ENCODE data around the gene RPL27A. TPM values are rescaled to one million over a fixed set of nuclear protein-coding genes. Genes with fewer than 3 reads are reported as not detected.

Gene RPL27A
- total RNA-seq: 534 and 721 TPM in 2 replicates

DNA sequence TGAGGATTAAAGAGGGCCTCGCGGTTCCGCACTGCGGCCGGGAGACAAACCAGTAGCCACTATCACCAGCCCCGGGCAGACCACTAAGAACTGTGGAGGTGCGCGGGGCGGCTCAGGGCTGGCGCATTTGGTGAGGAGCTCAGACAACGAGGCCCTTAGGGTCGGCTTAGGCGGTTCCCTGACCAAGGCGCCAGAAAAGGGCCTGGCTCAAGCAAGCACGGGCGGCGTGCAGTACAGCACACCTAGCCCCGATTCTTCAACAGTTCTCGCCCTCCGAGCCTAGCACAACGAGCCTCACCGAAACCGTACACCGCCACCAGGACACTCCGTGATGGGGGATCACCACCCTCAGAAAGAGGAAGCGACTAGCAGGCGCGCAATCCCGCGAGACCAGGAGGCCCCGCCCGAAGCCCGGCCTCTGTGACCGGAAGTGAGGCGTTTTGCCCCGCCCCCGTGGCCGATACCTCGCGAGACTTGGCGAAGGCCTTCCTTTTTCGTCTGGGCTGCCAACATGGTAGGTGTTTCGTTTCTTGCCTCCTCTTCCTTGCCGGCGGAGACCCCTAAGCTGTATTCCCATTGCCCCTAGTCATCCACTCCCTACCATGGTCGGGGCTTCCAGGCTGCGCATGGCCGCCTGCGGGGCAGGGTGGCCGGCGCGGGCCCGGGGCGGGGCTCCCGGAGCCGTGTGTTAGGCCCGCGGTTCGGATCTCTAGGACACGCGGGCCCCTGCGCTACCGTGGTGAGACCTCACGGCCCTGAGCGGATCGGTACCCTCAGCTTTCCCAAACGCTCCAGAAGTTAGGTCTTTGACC lies at the start of gene RPL27A, which contains the start of gene TRIM66:
RPL27A (plus strand) TSS at position 490 of the 812 bp plus-strand sequence; CDS start at position 512, 22 bp downstream.
TRIM66 (minus strand) TSS at position 363 of the 812 bp plus-strand sequence. CDS start 10,391 bp downstream, outside the sequence.

Other genes with a start within 250 kb of the RPL27A start
- gene STK33, start 88.6 kb upstream of the RPL27A start, total RNA-seq: 2.9 and 4.7 TPM in 2 replicates
- gene TRIM66, start 127 bp upstream of the RPL27A start, total RNA-seq: 5.9 and 7.5 TPM in 2 replicates
- gene AKIP1, start 228.4 kb downstream of the RPL27A start, total RNA-seq: 45.6 and 54.9 TPM in 2 replicates

Measured in uterine smooth muscle cell (primary cell).